Frontal cortex (tissue), 4 donors: ENCODE data around the gene LRRC59. TPM values are rescaled to one million over a fixed set of nuclear protein-coding genes. Genes with fewer than 3 reads are reported as not detected.
"Not testable (repeated sequence)": the region's sequence is repeated elsewhere in the genome, so short reads cannot be mapped to it uniquely, and the experiment has no call there.

Source experiments
- DNase-seq, 2 donors: peaks; one replicate each; pipeline ENCODE4 v3.0.0; 2012; ENCODE audit warnings: low spot score in 2 of 2
- FAIRE-seq: peaks from 2 replicates; lab custom pipeline; 2012; peaks lifted over from hg19 to GRCh38; lab: Jason Lieb, UNC
- total RNA-seq: library from RNA; depleted of rRNA; stranded (reverse); fragments of >200 nt; gene quantifications from one replicate; pipeline ENCODE4 v1.2.3, GENCODE V29; 2014
- donor health status: control.
- donor health status: control.
- donor health status: control.

The LRRC59 gene
- total RNA-seq, 1 donor from 2014 or later = 38.7 TPM

GRCh38 chr17:50425682-50426471, 28.6 kb upstream of the LRRC59 start, which contains the start of gene ACSF2:
ACSF2 (plus strand) TSS chr17:50426218; CDS start chr17:50426262, 44 bp downstream.
- FAIRE-seq (no peak), DNase-seq (peak; percentile 56 to 74)

GRCh38 chr17:50424996-50425681, 27.8 kb upstream of the LRRC59 start:
- DNase-seq = peak in 1 of 2 donors; percentile 15
- no peak for FAIRE-seq

GRCh38 chr17:50424246-50424995, 27.1 kb upstream of the LRRC59 start:
- DNase-seq (no peak), FAIRE-seq (no peak)

- FAIRE-seq (no peak), DNase-seq (no peak)
Observed at GRCh38 chr17:50423553-50424159, 26.3 kb upstream of the LRRC59 start.

GRCh38 chr17:50422738-50423137, 25.4 kb upstream of the LRRC59 start:
- no peak for DNase-seq

GRCh38 chr17:50421308-50422051, 24.2 kb upstream of the LRRC59 start:
- no peak for DNase-seq
- no peak for FAIRE-seq

More at GRCh38 chr17:50422738-50423137, 25.4 kb upstream of the LRRC59 start:
- FAIRE-seq = no peak

GRCh38 chr17:50420419-50421112, 23.2 kb upstream of the LRRC59 start:
- DNase-seq = no peak
- FAIRE-seq = no peak

- not testable (repeated sequence) for FAIRE-seq
Observed at GRCh38 chr17:50419577-50419976, 22.3 kb upstream of the LRRC59 start.

GRCh38 chr17:50414808-50415207, 17.5 kb upstream of the LRRC59 start:
- no peak for FAIRE-seq

More at GRCh38 chr17:50419577-50419976, 22.3 kb upstream of the LRRC59 start:
- not testable (repeated sequence) for DNase-seq

GRCh38 chr17:50412188-50412732, 14.9 kb upstream of the LRRC59 start:
- FAIRE-seq (no peak), DNase-seq (no peak)

More at GRCh38 chr17:50414808-50415207, 17.5 kb upstream of the LRRC59 start:
- DNase-seq = no peak

GRCh38 chr17:50407921-50408320, 10.6 kb upstream of the LRRC59 start:
- DNase-seq (no peak), FAIRE-seq (no peak)

GRCh38 chr17:50406578-50406977, 9.3 kb upstream of the LRRC59 start:
- FAIRE-seq (no peak), DNase-seq (no peak)

- not testable (repeated sequence) for DNase-seq, FAIRE-seq
Observed at GRCh38 chr17:50405351-50405750, 8.0 kb upstream of the LRRC59 start.

- DNase-seq, FAIRE-seq: not testable (repeated sequence)
Observed at GRCh38 chr17:50399591-50399990, 2.3 kb upstream of the LRRC59 start.

- not testable (repeated sequence) for DNase-seq, FAIRE-seq
Observed at GRCh38 chr17:50398672-50399071, 1.3 kb upstream of the LRRC59 start.

- no peak for DNase-seq
- FAIRE-seq = no peak
Observed at GRCh38 chr17:50397919-50398285, 579 bp upstream of the LRRC59 start.

GRCh38 chr17:50396261-50397110, 837 bp downstream of the LRRC59 start:
- FAIRE-seq = no peak

More at GRCh38 chr17:50396261-50397110, 837 bp downstream of the LRRC59 start:
- peak in 1 of 2 donors; percentile 38 for DNase-seq
